Cardiac septum (tissue), 1 donor: Measurements from ENCODE around the gene SULT2B1. TPM values are rescaled to one million over a fixed set of nuclear protein-coding genes. Genes with fewer than 3 reads are reported as not detected.
"Not testable (repeated sequence)": the region's sequence is repeated elsewhere in the genome, so short reads cannot be mapped to it uniquely, and the experiment has no call there.

ENCODE experiments used
- DNase-seq: peaks from one replicate; pipeline ENCODE4 v3.0.0-alpha.2; 2020; ENCODE audit warnings: low spot score
- intact Hi-C: fragments of 100-400 bp; cut with DNase I; formaldehyde crosslinking; loops from one replicate; pipeline ENCODE4 v1.14.0; 2022
- total RNA-seq: library from RNA; stranded (reverse); fragmentation: NEBNext Ultra II Directional; extraction: Animal tissue kit (Norgen Biotek cat#: 25700); gene quantifications from one replicate; pipeline ENCODE4 v1.2.1, GENCODE V29; 2021
- donor health status: DM: no; HTN: no; CAD: no.

SULT2B1 gene
- total RNA-seq, 1 donor from 2014 or later = 0.19 TPM

GRCh38 chr19:48520134-48520533 is 31.8 kb upstream of the SULT2B1 start:
- intact Hi-C loops = no loop called here

GRCh38 chr19:48524221-48524620 is 27.8 kb upstream of the SULT2B1 start:
- no peak for DNase-seq
- intact Hi-C loops = no loop called here

More at GRCh38 chr19:48520134-48520533, 31.8 kb upstream of the SULT2B1 start:
- no peak for DNase-seq

GRCh38 chr19:48524732-48525131 is 27.2 kb upstream of the SULT2B1 start:
- intact Hi-C loops = no loop called here
- no peak for DNase-seq

GRCh38 chr19:48529156-48529555 is 22.8 kb upstream of the SULT2B1 start:
- no peak for DNase-seq
- intact Hi-C loops = no loop called here

- no peak for DNase-seq
- intact Hi-C loops = no loop called here
Observed at GRCh38 chr19:48530066-48530720, 21.8 kb upstream of the SULT2B1 start.

GRCh38 chr19:48530770-48531169 is 21.2 kb upstream of the SULT2B1 start:
- intact Hi-C loops = no loop called here
- no peak for DNase-seq

- DNase-seq = no peak
- intact Hi-C loops = no loop called here
Observed at GRCh38 chr19:48533770-48534169, 18.2 kb upstream of the SULT2B1 start.

- DNase-seq = no peak
- intact Hi-C loops = no loop called here
Observed at GRCh38 chr19:48537541-48537940, 14.4 kb upstream of the SULT2B1 start.

GRCh38 chr19:48538057-48538456 is 13.9 kb upstream of the SULT2B1 start:
- intact Hi-C loops, DNase-seq: not testable (repeated sequence)

GRCh38 chr19:48539503-48540096 is 12.4 kb upstream of the SULT2B1 start:
- DNase-seq = no peak
- intact Hi-C loops = no loop called here

- no peak for DNase-seq
Observed at GRCh38 chr19:48540110-48540509, 11.9 kb upstream of the SULT2B1 start.

GRCh38 chr19:48541813-48542212 is 10.2 kb upstream of the SULT2B1 start:
- no peak for DNase-seq
- intact Hi-C loops = no loop called here

More at GRCh38 chr19:48540110-48540509, 11.9 kb upstream of the SULT2B1 start:
- intact Hi-C loops = no loop called here

GRCh38 chr19:48543121-48543710 is 8.8 kb upstream of the SULT2B1 start:
- intact Hi-C loops = no loop called here
- DNase-seq = no peak

- intact Hi-C loops = no loop called here
- no peak for DNase-seq
Observed at GRCh38 chr19:48544856-48545750, 6.9 kb upstream of the SULT2B1 start.

GRCh38 chr19:48547722-48548121 is 4.2 kb upstream of the SULT2B1 start:
- no peak for DNase-seq
- intact Hi-C loops = no loop called here

- DNase-seq = no peak
- intact Hi-C loops = no loop called here
Observed at GRCh38 chr19:48548253-48548911, 3.6 kb upstream of the SULT2B1 start.

GRCh38 chr19:48549380-48549779 is 2.6 kb upstream of the SULT2B1 start:
- DNase-seq = no peak
- intact Hi-C loops = no loop called here

GRCh38 chr19:48552406-48553322 is 692 bp downstream of the SULT2B1 start:
- DNase-seq = no peak
- intact Hi-C loops = no loop called here
